Spleen (tissue), 11 donors: ENCODE data around the gene ANKAR. TPM values are rescaled to one million over a fixed set of nuclear protein-coding genes. Genes with fewer than 3 reads are reported as not detected.

ENCODE experiments used
- DNase-seq: peaks from one replicate; pipeline ENCODE4 v3.0.0-alpha.2; 2020
- H3K27ac ChIP-seq, 8 donors: fragments of 200-600 bp; sonication (generic) in 7 of 8; 1 replicate in 4 of 8; 2 replicates in 4 of 8; pipeline versions ENCODE4 v1.5.0 to v1.8.0; 2016 to 2021; ENCODE audit warnings: inconsistent platforms in 4 of 8, mild to moderate bottlenecking in 4 of 8, moderate library complexity in 1 of 8
- H3K27me3 ChIP-seq, 7 donors: fragments of 200-600 bp; sonication (generic) in 6 of 7; replicated peaks in 1 of 7; 1 replicate in 4 of 7; 2 replicates in 3 of 7; pipeline versions ENCODE4 v1.5.0 to v1.8.0; 2016 to 2021; ENCODE audit warnings: inconsistent platforms in 3 of 7, mild to moderate bottlenecking in 1 of 7
- H3K36me3 ChIP-seq, 6 donors: fragments of 200-600 bp; sonication (generic) in 5 of 6; 1 replicate in 4 of 6; 2 replicates in 2 of 6; pipeline versions ENCODE4 v1.5.0 to v1.8.0; 2016 to 2021; ENCODE audit warnings: inconsistent platforms in 2 of 6
- H3K4me1 ChIP-seq, 6 donors: fragments of 200-600 bp; sonication (generic) in 5 of 6; 1 replicate in 3 of 6; 2 replicates in 3 of 6; pipeline versions ENCODE4 v1.5.0 to v1.8.0; 2016 to 2021; ENCODE audit warnings: inconsistent platforms in 3 of 6
- H3K4me3 ChIP-seq, 8 donors: fragments of 200-600 bp; sonication (generic) in 7 of 8; 1 replicate in 4 of 8; 2 replicates in 4 of 8; pipeline versions ENCODE4 v1.5.0 to v1.8.0; 2016 to 2021; ENCODE audit warnings: inconsistent platforms in 4 of 8, mild to moderate bottlenecking in 4 of 8, moderate library complexity in 2 of 8
- H3K9me3 ChIP-seq, 8 donors: fragments of 200-600 bp; sonication (generic) in 7 of 8; 1 replicate in 4 of 8; 2 replicates in 4 of 8; pipeline versions ENCODE4 v1.5.0 to v1.8.0; 2016 to 2021; ENCODE audit warnings: inconsistent platforms in 4 of 8
- CTCF ChIP-seq, 11 experiments: fragments of 200-600 bp in 7 of 11; fragments of 450-650 bp in 4 of 11; sonication (generic) in 4 of 11; IDR thresholded peaks in 8 of 11; conservative IDR thresholded peaks in 3 of 11; 1 replicate in 7 of 11; 2 replicates in 4 of 11; pipeline versions ENCODE4 v1.4.0 to v1.8.0; 2016 to 2021; ENCODE audit warnings: antibody characterized with exemption in 11 of 11, inconsistent platforms in 4 of 11, mild to moderate bottlenecking in 1 of 11
- POLR2A ChIP-seq, 3 donors: fragments of 450-650 bp; IDR thresholded peaks; one replicate each; pipeline ENCODE4 v1.5.1; 2017; ENCODE audit warnings: antibody characterized with exemption in 3 of 3, mild to moderate bottlenecking in 1 of 3
- POLR2AphosphoS5 ChIP-seq, 3 donors: sonication (generic); formaldehyde crosslinking; IDR thresholded peaks; one replicate each; pipeline ENCODE4 v1.5.1; 2017; ENCODE audit warnings: antibody characterized with exemption in 3 of 3
- WGBS, 5 donors: extraction: QIAGEN DNeasy Blood & Tissue Kit in 3 of 5; methylation state at CpG; one replicate each; pipeline versions ENCODE4 v1.1.5 to v1.1.7; 2013 to 2018; 5-methylcytosine and 5-hydroxymethylcytosine counted together
- intact Hi-C: fragments of 100-400 bp; cut with DNase I; formaldehyde crosslinking; loops from one replicate; pipeline ENCODE4 v1.15.0; 2023; ENCODE audit warnings: low total_unique reads
- polyA plus RNA-seq, 3 donors: library from polyadenylated mRNA; stranded (reverse); fragments of 200-250 nt; gene quantifications; one replicate each; pipeline ENCODE4 v1.2.1, GENCODE V29; 2013
- total RNA-seq, 7 donors: library from RNA; depleted of rRNA in 3 of 7; stranded (reverse); fragments of >200 nt in 3 of 7; fragmentation: NEBNext Ultra II Directional in 4 of 7; extraction: Animal tissue kit (Norgen Biotek cat#: 25700) in 4 of 7; gene quantifications; one replicate each; pipeline versions ENCODE4 v1.1.0 to v1.2.1, GENCODE V29; 2016 to 2021
- donor health status: healthy with polysubstance abuse.
- donor health status: DM: no; HTN: no; CAD: no; lungs with moderate emphysema.
- donor health status: DM: no; HTN: no; CAD: no.
- donor health status: Bipolar disorder and iron deficiency.
- donor health status: healthy.
- donor health status: DM: no; HTN: no; CAD: no.
- donor health status: DM: yes; HTN: yes; CAD: no.

The ANKAR gene
- total and polyA plus RNA-seq, 10 donors = 3.1 to 32.3 (median 14.7) TPM

GRCh38 chr2:189669913-189670312 lies 4.6 kb upstream of the ANKAR start:
- 97 to 99% (median 98%) methylated on average over 5 of the region's 5 CpGs for WGBS, 5 donors
- peaks cover 3 to 76% (median 52%) of the 10 kb centered on the region in 6 donors for H3K36me3 ChIP-seq
- TF ChIP-seq POLR2A (IDR thresholded peaks at IDR 0.05) = no peak
- no peak for TF ChIP-seq POLR2AphosphoS5 (IDR thresholded peaks at IDR 0.05)
- no peak for TF ChIP-seq CTCF (IDR thresholded peaks at IDR 0.05 in 8 of 11, conservative IDR thresholded peaks at IDR 0.05 in 3 of 11)
- H3K27ac ChIP-seq = no peak overlapping the region
- no peak overlapping the region for H3K4me3 ChIP-seq
- peaks cover 0 to 29% (median 9%) of the 10 kb centered on the region in 6 donors for H3K4me1 ChIP-seq
- no peaks in the 10 kb centered on the region for H3K27me3 ChIP-seq
- DNase-seq = no peak
- intact Hi-C loops = no loop called here
- no peaks in the 10 kb centered on the region for H3K9me3 ChIP-seq

GRCh38 chr2:189673661-189674373 lies 653 bp upstream of the ANKAR start:
- 35 to 41% (median 39%) methylated on average over 12 of the region's 12 CpGs for WGBS, 5 donors
- H3K27ac ChIP-seq = peak overlapping the region; percentile 90 to 98 (median 96)
- H3K4me1 ChIP-seq = peaks cover 8 to 35% (median 25%) of the 10 kb centered on the region in 6 donors
- intact Hi-C loops = no loop called here
- no peaks in the 10 kb centered on the region for H3K27me3 ChIP-seq
- H3K4me3 ChIP-seq = peak overlapping the region; percentile 35 to 69 (median 48)
- DNase-seq = peak; percentile 47
- H3K9me3 ChIP-seq = peaks cover 0 to 14% (median 8%) of the 10 kb centered on the region in 8 donors
- TF ChIP-seq POLR2A (IDR thresholded peaks at IDR 0.05) (no peak), CTCF (IDR thresholded peaks at IDR 0.05 in 8 of 11, conservative IDR thresholded peaks at IDR 0.05 in 3 of 11) (no peak), POLR2AphosphoS5 (IDR thresholded peaks at IDR 0.05) (no peak)
- peaks cover 0 to 40% (median 25%) of the 10 kb centered on the region in 6 donors for H3K36me3 ChIP-seq

GRCh38 chr2:189676471-189676870 lies 2.0 kb downstream of the ANKAR start:
- Histone ChIP-seq H3K4me1 (peaks cover 8 to 55% (median 34%) of the 10 kb centered on the region in 6 donors), H3K27me3 (no peaks in the 10 kb centered on the region), H3K4me3 (no peak overlapping the region), H3K36me3 (peaks cover 0 to 14% (median 4%) of the 10 kb centered on the region in 6 donors), H3K27ac (peak overlapping the region in 1 of 8 donors; percentile 26), H3K9me3 (peaks cover 0 to 15% (median 10%) of the 10 kb centered on the region in 8 donors)
- DNase-seq = no peak
- 56 to 79% (median 74%) methylated on average over 4 of the region's 4 CpGs for WGBS, 5 donors
- intact Hi-C loops = no loop called here
- TF ChIP-seq POLR2A (IDR thresholded peaks at IDR 0.05) (no peak), POLR2AphosphoS5 (IDR thresholded peaks at IDR 0.05) (no peak), CTCF (IDR thresholded peaks at IDR 0.05 in 8 of 11, conservative IDR thresholded peaks at IDR 0.05 in 3 of 11) (no peak)

GRCh38 chr2:189679226-189679625 lies 4.8 kb downstream of the ANKAR start:
- H3K27ac ChIP-seq = no peak overlapping the region
- H3K27me3 ChIP-seq = no peaks in the 10 kb centered on the region
- H3K9me3 ChIP-seq = peaks cover 0 to 15% (median 10%) of the 10 kb centered on the region in 8 donors
- H3K4me3 ChIP-seq = no peak overlapping the region
- intact Hi-C loops = no loop called here
- TF ChIP-seq POLR2A (IDR thresholded peaks at IDR 0.05) = no peak
- no peak for TF ChIP-seq CTCF (IDR thresholded peaks at IDR 0.05 in 8 of 11, conservative IDR thresholded peaks at IDR 0.05 in 3 of 11)
- no peak for TF ChIP-seq POLR2AphosphoS5 (IDR thresholded peaks at IDR 0.05)
- DNase-seq = no peak
- H3K4me1 ChIP-seq = peaks cover 8 to 52% (median 28%) of the 10 kb centered on the region in 6 donors
- H3K36me3 ChIP-seq = no peaks in the 10 kb centered on the region
